HUES48 (cell line): ENCODE data around the gene RASSF8.

Source experiments
- H3K27ac ChIP-seq: one replicate; pipeline ENCODE4 v1.7.0; 2013; ENCODE audit warnings: low read depth, low read length, inconsistent platforms
- H3K27me3 ChIP-seq: 2 replicates; pipeline ENCODE4 v1.6.1; 2013; ENCODE audit warnings: mild to moderate bottlenecking, low read length; ENCODE audit not compliant: control insufficient read depth, insufficient read depth
- H3K36me3 ChIP-seq: 2 replicates; pipeline ENCODE4 v1.6.1; 2013; ENCODE audit warnings: low read length; ENCODE audit not compliant: control insufficient read depth, insufficient read depth
- H3K4me1 ChIP-seq: 2 replicates; pipeline ENCODE4 v1.6.1; 2013; ENCODE audit warnings: mild to moderate bottlenecking, low read length; ENCODE audit not compliant: control insufficient read depth, insufficient read depth
- H3K4me3 ChIP-seq: 2 replicates; pipeline ENCODE4 v1.5.1; 2013; ENCODE audit warnings: mild to moderate bottlenecking, low read depth, low read length
- H3K9ac ChIP-seq: 2 replicates; pipeline ENCODE4 v1.6.1; 2013; ENCODE audit warnings: mild to moderate bottlenecking, low read depth, low read length, moderate library complexity
- H3K9me3 ChIP-seq: 2 replicates; pipeline ENCODE4 v1.6.1; 2013; ENCODE audit warnings: low read length; ENCODE audit not compliant: control insufficient read depth, insufficient read depth

RASSF8 gene

GRCh38 chr12:26028953-26029735 is 70.7 kb downstream of the RASSF8 start:
- Histone ChIP-seq H3K9ac (no peak overlapping the region), H3K4me1 (peaks cover 9% of the 10 kb centered on the region), H3K27ac (no peak overlapping the region), H3K27me3 (no peaks in the 10 kb centered on the region), H3K9me3 (no peaks in the 10 kb centered on the region), H3K36me3 (no peaks in the 10 kb centered on the region), H3K4me3 (no peak overlapping the region)

DNA sequence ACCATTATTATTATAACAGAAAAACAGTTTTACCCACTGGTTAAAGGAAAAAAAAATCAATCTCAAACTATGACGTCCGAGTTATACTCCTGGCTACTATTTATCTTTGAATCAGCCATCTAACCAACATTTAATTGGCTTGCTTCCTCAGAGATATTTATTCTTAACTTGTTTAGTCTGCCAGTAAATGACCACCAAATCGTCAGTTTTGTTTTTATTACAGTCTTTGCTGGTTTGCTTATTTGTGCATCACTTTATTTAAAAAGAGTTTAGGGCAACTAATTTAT is 71.2 kb downstream of the RASSF8 start:
- H3K36me3 ChIP-seq, result no peaks in the 10 kb centered on the region
- H3K9ac ChIP-seq, result no peak overlapping the region
- no peak overlapping the region for H3K27ac ChIP-seq
- H3K4me3 ChIP-seq, result no peak overlapping the region
- H3K27me3 ChIP-seq, result no peaks in the 10 kb centered on the region
- peaks cover 9% of the 10 kb centered on the region for H3K4me1 ChIP-seq
- no peaks in the 10 kb centered on the region for H3K9me3 ChIP-seq

- Histone ChIP-seq H3K36me3 (no peaks in the 10 kb centered on the region), H3K9ac (no peak overlapping the region), H3K27ac (no peak overlapping the region), H3K4me3 (no peak overlapping the region), H3K9me3 (no peaks in the 10 kb centered on the region), H3K27me3 (no peaks in the 10 kb centered on the region), H3K4me1 (peaks cover 9% of the 10 kb centered on the region)
Observed at GRCh38 chr12:26030371-26030770, 71.9 kb downstream of the RASSF8 start.

DNA sequence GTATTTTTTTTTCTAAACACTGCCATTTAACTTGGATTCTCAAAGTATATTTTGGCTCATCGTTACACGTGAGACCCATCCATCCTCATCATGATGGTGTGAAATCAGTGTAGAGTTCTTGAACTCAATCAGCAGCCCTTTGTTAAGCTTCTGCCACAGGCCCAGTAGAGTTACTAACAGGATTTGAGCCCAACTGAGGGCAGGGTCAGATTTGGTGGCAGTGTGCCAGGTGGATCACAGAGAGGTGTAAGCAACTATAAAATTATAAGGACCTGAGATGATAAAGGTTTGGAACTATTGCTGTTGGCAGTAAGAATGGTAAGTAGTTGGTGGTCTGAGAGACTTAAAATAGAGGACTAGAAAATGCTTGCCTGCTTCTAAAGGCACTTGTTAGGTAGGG is 72.8 kb downstream of the RASSF8 start:
- Histone ChIP-seq H3K4me3 (no peak overlapping the region), H3K36me3 (no peaks in the 10 kb centered on the region), H3K27ac (no peak overlapping the region), H3K27me3 (no peaks in the 10 kb centered on the region), H3K9ac (no peak overlapping the region), H3K4me1 (peaks cover 9% of the 10 kb centered on the region), H3K9me3 (no peaks in the 10 kb centered on the region)

DNA sequence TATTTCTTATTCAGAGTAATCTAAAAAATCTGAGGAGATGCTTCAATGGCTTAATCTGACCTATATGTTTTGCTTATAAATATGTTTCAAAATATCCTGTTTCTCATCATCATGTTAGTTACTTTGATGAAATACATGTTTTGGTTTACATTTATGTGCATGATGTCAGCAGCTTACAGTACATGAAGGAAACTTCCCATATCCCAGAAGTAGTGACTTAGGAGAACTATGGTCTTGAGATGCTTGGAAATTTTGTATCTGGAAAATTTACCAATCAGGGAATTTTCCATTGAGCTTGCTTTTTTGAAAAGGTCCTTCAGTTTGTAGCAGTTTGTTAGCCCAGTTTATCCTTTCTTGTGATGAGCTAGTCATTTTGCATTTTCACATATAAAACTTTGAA is 73.3 kb downstream of the RASSF8 start:
- Histone ChIP-seq H3K27ac (no peak overlapping the region), H3K27me3 (no peaks in the 10 kb centered on the region), H3K9me3 (no peaks in the 10 kb centered on the region), H3K4me3 (no peak overlapping the region), H3K9ac (no peak overlapping the region), H3K4me1 (peaks cover 9% of the 10 kb centered on the region), H3K36me3 (no peaks in the 10 kb centered on the region)

- no peaks in the 10 kb centered on the region for H3K27me3 ChIP-seq
- no peaks in the 10 kb centered on the region for H3K36me3 ChIP-seq
- no peaks in the 10 kb centered on the region for H3K9me3 ChIP-seq
- H3K4me3 ChIP-seq, result no peak overlapping the region
- H3K9ac ChIP-seq, result no peak overlapping the region
- no peak overlapping the region for H3K27ac ChIP-seq
- H3K4me1 ChIP-seq, result peaks cover 9% of the 10 kb centered on the region
Observed at GRCh38 chr12:26032290-26032689, 73.8 kb downstream of the RASSF8 start.

DNA sequence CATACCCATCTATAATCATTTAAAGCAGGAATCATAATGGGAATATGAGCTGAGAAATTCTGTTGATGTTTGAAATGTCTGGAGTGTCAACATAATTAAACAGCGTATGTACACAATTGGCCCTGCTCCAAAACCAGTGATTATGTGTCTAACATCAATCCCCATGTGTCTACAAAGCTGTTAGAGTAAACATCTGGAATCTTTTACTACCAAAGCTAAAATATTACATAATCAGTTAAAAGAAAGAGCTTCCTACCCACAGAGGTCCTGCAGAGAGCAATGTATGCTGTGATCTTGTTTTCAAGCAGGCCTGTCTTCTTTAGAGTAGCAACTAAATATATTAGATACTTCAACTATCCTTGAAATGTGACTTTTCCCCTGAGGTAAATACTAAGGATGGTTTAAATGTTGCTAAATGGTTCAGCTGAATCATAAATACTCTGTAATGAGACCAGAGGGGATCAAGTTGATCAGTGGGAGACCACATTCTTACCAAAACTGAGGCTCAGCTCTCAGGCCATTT is 74.3 kb downstream of the RASSF8 start:
- Histone ChIP-seq H3K9ac (no peak overlapping the region), H3K9me3 (no peaks in the 10 kb centered on the region), H3K4me3 (no peak overlapping the region), H3K27ac (peak overlapping the region; percentile 4), H3K27me3 (no peaks in the 10 kb centered on the region), H3K4me1 (peaks cover 9% of the 10 kb centered on the region), H3K36me3 (no peaks in the 10 kb centered on the region)

GRCh38 chr12:26034371-26035142 is 76.1 kb downstream of the RASSF8 start:
- no peaks in the 10 kb centered on the region for H3K36me3 ChIP-seq
- H3K9ac ChIP-seq, result no peak overlapping the region
- H3K27ac ChIP-seq, result no peak overlapping the region
- H3K9me3 ChIP-seq, result no peaks in the 10 kb centered on the region
- no peaks in the 10 kb centered on the region for H3K27me3 ChIP-seq
- no peak overlapping the region for H3K4me3 ChIP-seq
- H3K4me1 ChIP-seq, result peaks cover 21% of the 10 kb centered on the region

DNA sequence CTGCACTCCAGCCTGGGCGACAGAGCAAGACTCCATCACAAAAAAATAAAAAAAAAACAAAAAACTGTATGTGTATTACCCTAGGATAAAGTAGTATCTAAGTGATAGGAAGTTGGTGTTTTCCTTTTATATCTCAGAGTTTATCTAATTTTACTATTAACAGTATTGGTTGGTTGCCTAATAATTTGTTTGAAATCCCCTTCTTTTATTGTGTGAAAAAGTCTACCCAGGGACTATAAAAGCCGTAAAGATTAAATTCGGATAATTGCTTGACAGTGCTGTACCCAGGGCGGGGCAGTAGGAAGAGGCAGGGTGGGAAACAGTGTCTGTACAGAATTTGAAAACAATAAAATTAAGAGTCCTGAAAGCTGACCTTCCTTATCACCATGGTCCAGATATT is 78.4 kb downstream of the RASSF8 start:
- H3K9me3 ChIP-seq, result no peaks in the 10 kb centered on the region
- H3K27me3 ChIP-seq, result no peaks in the 10 kb centered on the region
- peaks cover 22% of the 10 kb centered on the region for H3K4me1 ChIP-seq
- no peaks in the 10 kb centered on the region for H3K36me3 ChIP-seq
- H3K27ac ChIP-seq, result no peak overlapping the region
- no peak overlapping the region for H3K9ac ChIP-seq
- H3K4me3 ChIP-seq, result no peak overlapping the region

GRCh38 chr12:26037615-26038220 is 79.2 kb downstream of the RASSF8 start:
- H3K27me3 ChIP-seq, result no peaks in the 10 kb centered on the region
- peaks cover 25% of the 10 kb centered on the region for H3K4me1 ChIP-seq
- no peaks in the 10 kb centered on the region for H3K9me3 ChIP-seq
- H3K9ac ChIP-seq, result no peak overlapping the region
- no peaks in the 10 kb centered on the region for H3K36me3 ChIP-seq
- no peak overlapping the region for H3K4me3 ChIP-seq
- no peak overlapping the region for H3K27ac ChIP-seq

GRCh38 chr12:26042645-26043044 is 84.2 kb downstream of the RASSF8 start:
- Histone ChIP-seq H3K9me3 (no peaks in the 10 kb centered on the region), H3K36me3 (no peaks in the 10 kb centered on the region), H3K27ac (no peak overlapping the region), H3K9ac (no peak overlapping the region), H3K4me1 (peaks cover 44% of the 10 kb centered on the region), H3K27me3 (no peaks in the 10 kb centered on the region), H3K4me3 (no peak overlapping the region)
